Glutamatergic neuron (in vitro differentiated cells): ENCODE measurements around the gene DLGAP5. TPM values are rescaled to one million over a fixed set of nuclear protein-coding genes. Genes with fewer than 3 reads are reported as not detected.

ENCODE experiments used
- DNase-seq: peaks from one replicate; pipeline ENCODE4 v3.0.0; 2022
- H3K27ac Mint-ChIP-seq: one replicate; pipeline ENCODE4 v1.8.0; 2020; ENCODE audit warnings: mild to moderate bottlenecking, mixed read lengths, inconsistent platforms; ENCODE audit not compliant: unreplicated experiment
- H3K27me3 Mint-ChIP-seq: one replicate; pipeline ENCODE4 v1.8.0; 2020; ENCODE audit warnings: mild to moderate bottlenecking, moderate library complexity, mixed read lengths, inconsistent platforms; ENCODE audit not compliant: unreplicated experiment
- H3K36me3 Mint-ChIP-seq: one replicate; pipeline ENCODE4 v1.8.0; 2020; ENCODE audit warnings: mild to moderate bottlenecking, mixed read lengths, inconsistent platforms; ENCODE audit not compliant: unreplicated experiment
- H3K4me1 Mint-ChIP-seq: one replicate; pipeline ENCODE4 v1.8.0; 2020; ENCODE audit warnings: mild to moderate bottlenecking, low read depth, mixed read lengths, inconsistent platforms; ENCODE audit not compliant: unreplicated experiment
- H3K4me3 Mint-ChIP-seq: one replicate; pipeline ENCODE4 v1.8.0; 2020; ENCODE audit warnings: mild to moderate bottlenecking, mixed read lengths, inconsistent platforms; ENCODE audit not compliant: unreplicated experiment
- H3K9me3 Mint-ChIP-seq: one replicate; pipeline ENCODE4 v1.8.0; 2020; ENCODE audit warnings: mild to moderate bottlenecking, moderate library complexity, mixed read lengths, inconsistent platforms; ENCODE audit not compliant: unreplicated experiment
- total RNA-seq: library from RNA; stranded (reverse); fragmentation: NEBNext Ultra II Directional; extraction: Animal tissue kit (Norgen Biotek cat#: 25700); gene quantifications from one replicate; pipeline ENCODE4 v1.2.1, GENCODE V29; 2021; ENCODE audit not compliant: unreplicated experiment
- TF ChIP-seq, protein P1 (sequence below): fragments of 200-600 bp; sonication (generic); IDR thresholded peaks from one replicate; pipeline ENCODE4 v1.5.0; 2021; ENCODE audit not compliant: partially characterized antibody, unreplicated experiment

The DLGAP5 gene
- total RNA-seq, 1 donor from 2014 or later, result 8.2 TPM

DNA sequence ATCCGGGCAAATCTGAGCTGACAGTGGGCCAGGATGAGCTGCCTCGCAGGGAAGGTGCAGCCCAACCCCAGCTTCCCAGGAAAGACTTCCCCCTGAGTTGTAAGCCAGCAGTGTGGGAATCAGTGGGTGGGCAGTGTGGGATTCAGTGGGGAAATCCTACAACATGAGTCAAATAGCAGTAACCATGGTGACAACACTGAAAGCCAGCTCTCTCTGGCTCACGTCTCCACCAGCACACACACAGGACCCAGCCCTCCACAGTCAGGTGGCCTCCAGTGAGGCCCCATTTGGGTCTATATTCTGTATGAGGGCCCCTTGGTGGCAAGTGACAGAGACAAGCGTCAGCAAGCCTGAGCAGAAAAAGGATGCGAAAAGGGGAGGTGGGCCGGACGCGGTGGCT lies 68.3 kb downstream of the DLGAP5 start:
- H3K27ac Mint-ChIP-seq, result no peak overlapping the region
- no peak overlapping the region for H3K4me3 Mint-ChIP-seq
- no peak for DNase-seq
- no peaks in the 10 kb centered on the region for H3K4me1 Mint-ChIP-seq
- no peaks in the 10 kb centered on the region for H3K36me3 Mint-ChIP-seq
- TF ChIP-seq, protein P1, sequence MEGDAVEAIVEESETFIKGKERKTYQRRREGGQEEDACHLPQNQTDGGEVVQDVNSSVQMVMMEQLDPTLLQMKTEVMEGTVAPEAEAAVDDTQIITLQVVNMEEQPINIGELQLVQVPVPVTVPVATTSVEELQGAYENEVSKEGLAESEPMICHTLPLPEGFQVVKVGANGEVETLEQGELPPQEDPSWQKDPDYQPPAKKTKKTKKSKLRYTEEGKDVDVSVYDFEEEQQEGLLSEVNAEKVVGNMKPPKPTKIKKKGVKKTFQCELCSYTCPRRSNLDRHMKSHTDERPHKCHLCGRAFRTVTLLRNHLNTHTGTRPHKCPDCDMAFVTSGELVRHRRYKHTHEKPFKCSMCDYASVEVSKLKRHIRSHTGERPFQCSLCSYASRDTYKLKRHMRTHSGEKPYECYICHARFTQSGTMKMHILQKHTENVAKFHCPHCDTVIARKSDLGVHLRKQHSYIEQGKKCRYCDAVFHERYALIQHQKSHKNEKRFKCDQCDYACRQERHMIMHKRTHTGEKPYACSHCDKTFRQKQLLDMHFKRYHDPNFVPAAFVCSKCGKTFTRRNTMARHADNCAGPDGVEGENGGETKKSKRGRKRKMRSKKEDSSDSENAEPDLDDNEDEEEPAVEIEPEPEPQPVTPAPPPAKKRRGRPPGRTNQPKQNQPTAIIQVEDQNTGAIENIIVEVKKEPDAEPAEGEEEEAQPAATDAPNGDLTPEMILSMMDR, result no peak
- peaks cover 8% of the 10 kb centered on the region for H3K27me3 Mint-ChIP-seq
- H3K9me3 Mint-ChIP-seq, result peaks cover 2% of the 10 kb centered on the region

DNA sequence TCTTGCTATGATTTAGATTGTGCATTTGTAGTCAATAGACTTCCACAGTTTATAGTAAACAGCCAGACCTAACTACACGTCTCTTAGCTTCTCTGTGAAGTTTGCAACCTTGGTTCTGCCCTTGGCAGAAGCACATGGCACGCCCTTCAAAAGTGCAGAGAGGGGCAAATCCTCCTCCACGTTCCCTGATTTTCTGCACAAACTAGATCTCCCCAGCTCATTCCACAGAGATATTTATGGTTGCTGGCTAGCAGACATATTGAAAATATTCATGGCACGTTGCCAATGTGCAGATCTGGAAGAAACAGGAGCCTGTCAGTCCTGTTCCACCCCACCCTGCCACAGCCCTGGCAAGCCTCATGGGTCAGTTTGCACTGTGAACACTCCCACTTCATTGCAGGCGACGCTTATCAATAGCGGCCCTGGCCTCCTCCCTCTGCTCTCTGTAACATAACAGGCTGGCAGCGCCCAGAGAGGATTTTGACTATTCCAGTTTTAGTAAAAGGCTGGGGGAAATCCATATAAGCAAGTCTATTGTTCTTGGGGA lies 68.9 kb downstream of the DLGAP5 start:
- TF ChIP-seq, protein P1, result no peak
- Mint-ChIP-seq H3K27me3 (peaks cover 6% of the 10 kb centered on the region), H3K27ac (no peak overlapping the region), H3K4me3 (no peak overlapping the region), H3K9me3 (peaks cover 2% of the 10 kb centered on the region), H3K36me3 (no peaks in the 10 kb centered on the region), H3K4me1 (no peaks in the 10 kb centered on the region)
- DNase-seq, result no peak

DNA sequence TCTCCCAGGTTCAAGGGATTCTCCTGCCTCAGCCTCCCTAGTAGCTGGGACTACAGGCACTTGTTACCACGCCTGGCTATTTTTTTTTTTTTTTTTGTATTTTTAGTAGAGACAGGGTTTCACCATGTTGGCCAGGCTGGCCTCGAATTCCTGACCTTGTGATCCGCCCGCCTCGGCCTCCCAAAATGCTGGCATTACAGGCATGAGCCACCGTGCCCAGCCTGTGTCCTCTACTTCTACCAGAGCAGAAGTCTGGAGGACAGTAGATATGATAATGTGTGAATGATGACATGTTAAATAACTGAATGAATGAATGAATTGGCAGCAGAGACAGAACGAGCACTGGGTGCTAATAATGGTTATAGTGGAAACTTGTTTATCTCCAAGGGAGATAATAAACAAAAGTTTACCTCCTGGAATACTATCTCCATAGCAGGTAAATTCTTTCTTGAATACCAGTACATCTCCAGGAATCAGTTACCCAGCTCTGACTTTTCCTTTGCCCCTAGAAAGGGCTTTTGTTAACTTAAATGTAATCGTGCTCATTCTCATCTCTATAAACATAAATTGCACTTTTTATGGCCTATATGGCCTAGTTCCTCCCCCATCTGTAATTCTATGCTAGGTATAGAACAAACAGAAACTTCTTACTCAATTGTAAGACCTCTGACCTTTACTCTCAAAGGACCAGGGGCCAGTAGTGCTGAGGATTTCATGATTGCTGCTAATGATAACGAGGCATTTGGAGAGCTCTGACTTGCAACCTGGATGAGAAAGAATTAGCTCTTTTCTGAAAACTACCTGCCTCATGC lies 69.6 kb downstream of the DLGAP5 start:
- H3K9me3 Mint-ChIP-seq, result peaks cover 2% of the 10 kb centered on the region
- DNase-seq, result no peak
- H3K36me3 Mint-ChIP-seq, result no peaks in the 10 kb centered on the region
- H3K4me1 Mint-ChIP-seq, result no peaks in the 10 kb centered on the region
- H3K27ac Mint-ChIP-seq, result no peak overlapping the region
- no peak overlapping the region for H3K4me3 Mint-ChIP-seq
- TF ChIP-seq, protein P1, result no peak
- H3K27me3 Mint-ChIP-seq, result peaks cover 6% of the 10 kb centered on the region

DNA sequence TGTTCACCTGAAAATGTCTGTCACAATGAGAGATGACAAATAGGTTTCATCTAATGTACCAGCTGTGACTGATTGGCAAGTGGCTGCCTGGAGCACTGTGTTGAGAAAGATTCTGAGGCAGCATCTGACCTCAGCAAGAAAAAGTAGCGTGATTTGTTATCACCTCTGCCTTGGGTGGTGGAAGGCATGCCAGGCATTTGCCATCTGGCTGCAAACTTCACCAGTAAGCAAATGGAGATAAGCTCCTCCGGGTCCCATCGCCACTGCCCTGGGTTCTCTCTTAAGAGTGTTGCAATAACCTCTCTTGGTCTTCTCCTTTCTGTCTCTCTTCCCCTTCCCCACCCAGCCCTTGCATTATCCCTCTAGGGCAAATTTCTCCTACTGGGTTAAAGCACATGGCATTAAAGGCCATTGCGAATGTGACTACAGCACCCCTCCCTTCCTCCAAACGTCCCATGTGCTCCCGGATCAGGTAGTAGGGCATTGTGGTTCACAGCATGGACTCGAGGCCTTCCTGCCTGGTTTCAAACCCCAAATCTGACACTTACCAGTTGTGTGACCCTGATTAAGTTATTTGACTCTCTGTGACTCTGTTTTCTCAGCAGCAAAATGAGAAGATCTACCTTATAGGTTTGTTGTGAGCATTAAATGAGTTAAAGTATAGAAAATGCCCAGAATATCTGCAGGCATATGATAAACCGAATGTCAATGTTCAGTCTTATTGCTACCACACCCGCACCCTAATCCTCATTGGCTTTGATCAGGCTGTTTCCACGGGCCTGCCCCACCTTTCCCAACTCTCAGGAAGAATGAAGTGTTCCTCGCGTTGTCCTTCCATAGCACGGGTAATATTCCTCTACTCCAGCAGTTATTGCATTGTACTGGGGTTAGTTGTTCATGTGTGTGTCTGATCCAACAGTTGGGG lies 70.6 kb downstream of the DLGAP5 start:
- Mint-ChIP-seq H3K27me3 (peaks cover 6% of the 10 kb centered on the region), H3K4me1 (no peaks in the 10 kb centered on the region), H3K9me3 (peaks cover 2% of the 10 kb centered on the region), H3K4me3 (no peak overlapping the region), H3K27ac (no peak overlapping the region), H3K36me3 (no peaks in the 10 kb centered on the region)
- TF ChIP-seq, protein P1, result no peak
- no peak for DNase-seq
